RPMI7951 (cell line): ENCODE results near the gene TFAP2D. TPM values are rescaled to one million over a fixed set of nuclear protein-coding genes. Genes with fewer than 3 reads are reported as not detected.

Source experiments
- DNase-seq: peaks from one replicate; pipeline ENCODE4 v3.0.0-alpha.2; 2012; ENCODE audit warnings: low read depth
- total RNA-seq: library from RNA; depleted of rRNA; stranded (reverse); fragments of >200 nt; shearing (Covaris generic); gene quantifications from 2 replicates; pipeline ENCODE4 v1.2.3, GENCODE V29; 2014; rRNA removed

TFAP2D gene
- total RNA-seq, 1 experiment from 2014 or later = not detected

DNA sequence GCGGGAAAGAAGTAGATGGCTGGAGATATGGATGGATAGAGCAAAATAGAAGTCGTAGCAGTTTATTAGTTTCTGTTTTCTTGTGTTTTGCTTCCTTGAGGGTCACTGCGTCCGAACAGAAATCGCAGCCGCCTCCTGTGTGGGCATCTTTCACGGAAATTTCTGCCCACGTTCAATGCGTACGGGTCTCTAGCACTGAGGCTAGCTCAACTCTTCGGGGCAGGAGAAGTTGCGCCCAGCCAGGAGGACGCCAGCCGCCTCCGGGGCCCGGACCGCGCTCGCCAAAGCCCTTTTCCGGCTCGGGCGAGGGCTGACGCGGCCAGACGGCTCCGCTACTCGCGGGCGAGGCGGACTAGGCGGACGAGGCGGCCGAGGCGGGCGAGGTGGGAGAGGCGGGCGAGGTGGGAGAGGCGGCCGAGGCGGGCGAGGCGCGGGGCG is 106.2 kb downstream of the TFAP2D start:
- no peak for DNase-seq

- no peak for DNase-seq
Measured at GRCh38 chr6:50819904-50820868, 106.9 kb downstream of the TFAP2D start.

- no peak for DNase-seq
Measured at GRCh38 chr6:50820869-50821264, 107.5 kb downstream of the TFAP2D start.

DNA sequence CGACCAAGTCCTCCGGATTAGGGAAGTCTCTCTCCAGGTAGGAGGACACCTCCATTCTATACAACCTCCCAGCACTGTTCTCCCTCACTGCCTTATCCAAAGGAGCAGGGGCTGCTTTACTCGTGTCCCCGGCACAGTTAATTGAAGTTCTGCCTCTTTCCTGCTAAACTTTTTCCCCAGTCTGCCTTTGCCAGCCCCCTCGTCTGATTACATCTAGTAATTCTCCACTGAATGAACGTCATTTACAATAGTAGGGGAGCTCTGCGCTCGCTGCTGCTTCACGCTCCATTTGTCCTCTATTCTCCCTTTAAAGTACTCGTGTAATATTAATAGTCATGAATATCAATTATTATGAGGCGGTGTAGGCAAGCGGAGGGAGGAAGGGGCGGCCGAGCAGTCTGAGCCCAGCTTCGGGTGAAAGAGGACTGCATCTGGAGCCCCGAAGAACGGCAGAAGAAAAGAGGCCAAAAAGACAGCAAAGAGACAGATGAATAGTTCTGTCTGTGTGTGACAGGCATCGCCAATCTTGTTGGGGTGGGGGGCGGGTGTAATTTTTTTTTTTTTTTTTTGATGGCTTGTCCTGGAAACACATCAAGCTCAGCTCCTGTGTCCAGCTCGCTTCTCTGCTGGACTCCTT is 108.2 kb downstream of the TFAP2D start:
- no peak for DNase-seq

- DNase-seq = no peak
Measured at GRCh38 chr6:50822078-50822476, 108.8 kb downstream of the TFAP2D start.

Other genes starting within 250 kb of the TFAP2D start
- gene TFAP2B, start 105.3 kb downstream of the TFAP2D start, total RNA-seq = not detected in 2 replicates